Mesendoderm (in vitro differentiated cells): ENCODE data around the gene CASS4.

Experiments
- DNase-seq: peaks from one replicate; pipeline ENCODE4 v3.0.0; 2013
- H2AK5ac ChIP-seq: 2 replicates; pipeline ENCODE4 v1.6.1; 2013; ENCODE audit warnings: low read length, inconsistent platforms
- H2BK120ac ChIP-seq: 2 replicates; pipeline ENCODE4 v1.6.1; 2013; ENCODE audit warnings: low read depth, mild to moderate bottlenecking, low read length, moderate library complexity, mixed read lengths
- H2BK15ac ChIP-seq: replicated peaks from 2 replicates; pipeline ENCODE4 v1.6.1; 2013; ENCODE audit warnings: low read depth, mild to moderate bottlenecking, moderate library complexity
- H2BK5ac ChIP-seq: 2 replicates; pipeline ENCODE4 v1.6.1; 2013; ENCODE audit warnings: low read length, inconsistent platforms
- H3K18ac ChIP-seq: 2 replicates; pipeline ENCODE4 v1.6.1; 2013; ENCODE audit warnings: mild to moderate bottlenecking, low read length, mixed read lengths
- H3K23ac ChIP-seq: one replicate; pipeline ENCODE4 v1.6.1; 2013; ENCODE audit warnings: low read length
- H3K27ac ChIP-seq: 2 replicates; pipeline ENCODE4 v1.5.1; 2013; ENCODE audit warnings: low read depth, mild to moderate bottlenecking, inconsistent platforms, low read length, moderate library complexity
- H3K27me3 ChIP-seq: 2 replicates; pipeline ENCODE4 v1.6.1; 2013; ENCODE audit warnings: low read length, control low read depth, mild to moderate bottlenecking, inconsistent platforms; ENCODE audit not compliant: insufficient read depth, poor library complexity
- H3K36me3 ChIP-seq: 2 replicates; pipeline ENCODE4 v1.6.1; 2013; ENCODE audit warnings: low read length, inconsistent platforms; ENCODE audit not compliant: control insufficient read depth, insufficient read depth
- H3K4ac ChIP-seq: one replicate; pipeline ENCODE4 v1.6.1; 2013; ENCODE audit warnings: low read depth, mild to moderate bottlenecking, low read length, moderate library complexity
- H3K4me1 ChIP-seq: 2 replicates; pipeline ENCODE4 v1.6.1; 2013; ENCODE audit warnings: low read depth, low read length, inconsistent platforms; ENCODE audit not compliant: control insufficient read depth
- H3K4me2 ChIP-seq: 2 replicates; pipeline ENCODE4 v1.6.1; 2013; ENCODE audit warnings: low read length
- H3K4me3 ChIP-seq: 2 replicates; pipeline ENCODE4 v1.5.1; 2013; ENCODE audit warnings: mild to moderate bottlenecking, low read length
- H3K56ac ChIP-seq: one replicate; pipeline ENCODE4 v1.6.1; 2013; ENCODE audit warnings: low read length
- H3K79me1 ChIP-seq: 2 replicates; pipeline ENCODE4 v1.6.1; 2013; ENCODE audit warnings: low read length, inconsistent platforms
- H3K79me2 ChIP-seq: 2 replicates; pipeline ENCODE4 v1.6.1; 2013; ENCODE audit warnings: mild to moderate bottlenecking, low read length; ENCODE audit not compliant: control insufficient read depth, insufficient read depth
- H3K9ac ChIP-seq: 2 replicates; pipeline ENCODE4 v1.6.1; 2013; ENCODE audit warnings: low read length, inconsistent platforms
- H4K5ac ChIP-seq: one replicate; pipeline ENCODE4 v1.6.1; 2013; ENCODE audit warnings: low read length
- H4K8ac ChIP-seq: one replicate; pipeline ENCODE4 v1.6.1; 2013; ENCODE audit warnings: low read depth, mild to moderate bottlenecking, control low read depth, low read length, moderate library complexity
- WGBS: extraction: QIAGEN DNeasy Blood & Tissue Kit; methylation state at CpG from one replicate; pipeline ENCODE4 v1.1.7; 2013; ENCODE audit warnings: low lambda C conversion rate, missing lambda C conversion rate; ENCODE audit not compliant: insufficient coverage; ENCODE audit errors: extremely low coverage; 5-methylcytosine and 5-hydroxymethylcytosine counted together

CASS4 gene

DNA sequence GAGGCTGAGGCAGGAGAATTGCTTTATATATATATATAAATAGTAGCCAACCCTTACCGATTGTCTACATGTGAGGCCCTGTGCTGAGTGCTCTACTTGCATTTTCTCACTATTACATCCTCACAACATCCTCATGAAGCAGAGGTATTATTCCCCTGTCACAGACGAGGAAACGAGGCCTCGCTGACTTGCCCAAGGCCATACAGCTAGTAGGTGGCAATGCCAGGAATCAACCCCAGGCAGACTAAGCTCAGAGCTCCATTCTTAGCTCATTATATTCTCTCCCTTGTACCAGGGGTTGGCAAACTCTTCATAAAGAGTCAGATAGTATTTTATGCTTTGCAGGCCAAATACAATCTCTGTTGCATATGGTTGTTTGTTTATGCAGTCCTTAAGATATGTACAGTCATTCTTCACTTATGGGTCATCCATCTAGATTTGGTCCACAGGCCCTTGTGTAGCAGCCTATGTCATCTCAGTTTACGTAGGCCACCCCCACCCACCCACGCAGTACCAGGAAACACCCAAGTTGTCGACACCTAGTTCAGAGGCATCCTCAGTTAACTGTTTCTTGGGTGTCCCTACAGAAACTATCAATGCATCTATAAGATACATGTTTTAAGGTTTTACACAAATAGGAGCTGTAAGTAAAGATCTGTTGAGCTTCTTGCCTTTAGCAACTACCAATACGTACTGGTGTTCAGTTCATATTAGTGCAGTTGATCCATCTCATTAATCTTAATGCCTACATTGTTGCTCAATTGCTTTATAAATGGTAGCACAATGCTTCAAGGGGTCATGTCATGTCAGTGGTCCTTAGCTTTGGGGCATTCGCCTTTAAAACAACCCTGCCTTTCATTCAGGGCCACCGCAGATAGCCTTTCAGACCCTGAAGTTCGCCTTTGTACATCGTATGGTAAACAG, 3.0 kb downstream of the CASS4 start:
- no peak overlapping the region for H3K23ac ChIP-seq
- no peaks in the 10 kb centered on the region for H3K36me3 ChIP-seq
- H3K79me2 ChIP-seq, result no peaks in the 10 kb centered on the region
- no peaks in the 10 kb centered on the region for H3K4me1 ChIP-seq
- no peak overlapping the region for H3K4me3 ChIP-seq
- H3K56ac ChIP-seq, result no peak overlapping the region
- H2BK15ac ChIP-seq, result no peak overlapping the region
- no peak overlapping the region for H3K9ac ChIP-seq
- no peak overlapping the region for H3K4ac ChIP-seq
- no peak overlapping the region for H4K5ac ChIP-seq
- H3K18ac ChIP-seq, result no peak overlapping the region
- DNase-seq, result no peak
- WGBS, result no CpG with 5 or more reads among the region's 12 CpGs
- no peaks in the 10 kb centered on the region for H3K27me3 ChIP-seq
- H2AK5ac ChIP-seq, result no peak overlapping the region
- no peak overlapping the region for H2BK5ac ChIP-seq
- no peak overlapping the region for H4K8ac ChIP-seq
- H3K4me2 ChIP-seq, result no peak overlapping the region
- H2BK120ac ChIP-seq, result no peak overlapping the region
- H3K79me1 ChIP-seq, result no peaks in the 10 kb centered on the region
- no peak overlapping the region for H3K27ac ChIP-seq

GRCh38 chr20:56417402-56417801, 5.3 kb downstream of the CASS4 start:
- no peak overlapping the region for H3K27ac ChIP-seq
- no CpG with 5 or more reads among the region's 7 CpGs for WGBS
- H3K79me2 ChIP-seq, result no peaks in the 10 kb centered on the region
- no peaks in the 10 kb centered on the region for H3K27me3 ChIP-seq
- no peak overlapping the region for H2AK5ac ChIP-seq
- H3K23ac ChIP-seq, result no peak overlapping the region
- no peaks in the 10 kb centered on the region for H3K79me1 ChIP-seq
- no peak overlapping the region for H2BK15ac ChIP-seq
- no peak overlapping the region for H3K4me3 ChIP-seq
- no peak overlapping the region for H4K5ac ChIP-seq
- no peak overlapping the region for H2BK120ac ChIP-seq
- H3K18ac ChIP-seq, result no peak overlapping the region
- H3K56ac ChIP-seq, result no peak overlapping the region
- H2BK5ac ChIP-seq, result no peak overlapping the region
- no peaks in the 10 kb centered on the region for H3K4me1 ChIP-seq
- DNase-seq, result no peak
- H3K4ac ChIP-seq, result no peak overlapping the region
- no peak overlapping the region for H3K9ac ChIP-seq
- H3K4me2 ChIP-seq, result no peak overlapping the region
- no peaks in the 10 kb centered on the region for H3K36me3 ChIP-seq
- no peak overlapping the region for H4K8ac ChIP-seq

GRCh38 chr20:56417911-56418310, 5.9 kb downstream of the CASS4 start:
- no peaks in the 10 kb centered on the region for H3K27me3 ChIP-seq
- no peak overlapping the region for H3K18ac ChIP-seq
- H2BK120ac ChIP-seq, result no peak overlapping the region
- H2AK5ac ChIP-seq, result no peak overlapping the region
- DNase-seq, result no peak
- H3K9ac ChIP-seq, result no peak overlapping the region
- H3K4me3 ChIP-seq, result no peak overlapping the region
- H3K79me2 ChIP-seq, result no peaks in the 10 kb centered on the region
- no peak overlapping the region for H4K5ac ChIP-seq
- H3K4ac ChIP-seq, result no peak overlapping the region
- no peak overlapping the region for H3K56ac ChIP-seq
- no peak overlapping the region for H3K23ac ChIP-seq
- H3K4me2 ChIP-seq, result no peak overlapping the region
- no peaks in the 10 kb centered on the region for H3K4me1 ChIP-seq
- H4K8ac ChIP-seq, result no peak overlapping the region
- H2BK5ac ChIP-seq, result no peak overlapping the region
- no CpG with 5 or more reads among the region's 4 CpGs for WGBS
- H3K79me1 ChIP-seq, result no peaks in the 10 kb centered on the region
- H2BK15ac ChIP-seq, result no peak overlapping the region
- no peaks in the 10 kb centered on the region for H3K36me3 ChIP-seq
- H3K27ac ChIP-seq, result no peak overlapping the region

DNA sequence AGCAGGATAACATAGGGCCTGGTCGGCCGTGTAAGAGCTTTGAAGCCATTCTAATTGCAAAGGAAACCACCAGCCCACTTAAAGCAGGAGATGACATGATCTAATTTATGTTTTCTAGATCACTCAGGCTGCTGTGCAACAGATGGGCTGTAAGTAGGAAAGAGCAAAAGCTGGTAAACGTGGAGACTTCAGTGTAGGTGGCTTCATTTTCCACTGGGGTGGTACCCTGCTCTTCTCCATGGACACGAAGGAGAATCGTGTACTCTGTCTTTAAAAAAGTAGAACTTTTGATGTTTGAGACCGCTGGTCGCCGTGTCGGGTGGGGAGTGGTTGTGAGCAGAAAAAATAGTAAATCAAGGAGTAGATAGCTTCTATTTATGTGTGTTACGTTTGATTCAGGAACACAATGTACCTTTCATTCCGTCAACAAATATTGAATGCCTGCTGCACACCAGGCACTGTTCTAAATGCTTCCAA, 6.4 kb downstream of the CASS4 start:
- H3K4ac ChIP-seq, result no peak overlapping the region
- H3K27ac ChIP-seq, result no peak overlapping the region
- no peaks in the 10 kb centered on the region for H3K79me1 ChIP-seq
- no peak overlapping the region for H3K18ac ChIP-seq
- H3K27me3 ChIP-seq, result no peaks in the 10 kb centered on the region
- no peak overlapping the region for H2BK120ac ChIP-seq
- H3K56ac ChIP-seq, result no peak overlapping the region
- H3K9ac ChIP-seq, result no peak overlapping the region
- no peak overlapping the region for H2BK5ac ChIP-seq
- H2BK15ac ChIP-seq, result no peak overlapping the region
- no peaks in the 10 kb centered on the region for H3K79me2 ChIP-seq
- H3K4me1 ChIP-seq, result no peaks in the 10 kb centered on the region
- no peak for DNase-seq
- H4K8ac ChIP-seq, result no peak overlapping the region
- no peak overlapping the region for H2AK5ac ChIP-seq
- no peak overlapping the region for H3K23ac ChIP-seq
- WGBS, result no CpG with 5 or more reads among the region's 11 CpGs
- no peak overlapping the region for H4K5ac ChIP-seq
- no peaks in the 10 kb centered on the region for H3K36me3 ChIP-seq
- no peak overlapping the region for H3K4me3 ChIP-seq
- no peak overlapping the region for H3K4me2 ChIP-seq

DNA sequence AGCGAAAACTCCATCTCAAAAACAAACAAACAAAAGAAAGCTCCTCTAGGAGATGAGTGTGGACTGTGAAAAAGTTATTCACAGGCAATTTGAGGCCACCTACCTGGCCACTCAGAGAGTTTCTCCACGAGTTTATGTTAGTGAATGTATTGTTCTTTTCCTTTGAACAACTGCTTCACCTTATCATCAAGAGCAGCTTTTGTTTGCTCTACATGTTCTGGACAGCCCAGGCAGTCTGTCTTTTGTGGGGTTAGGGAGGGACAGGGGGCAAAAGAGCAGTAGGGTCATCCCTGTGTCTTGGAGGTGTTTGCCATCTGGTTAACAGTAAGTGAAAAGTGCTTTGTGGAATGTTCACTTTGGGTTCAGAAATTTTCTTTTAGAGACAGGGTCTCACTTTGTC, 8.0 kb downstream of the CASS4 start:
- Histone ChIP-seq H4K5ac (no peak overlapping the region), H3K79me1 (no peaks in the 10 kb centered on the region), H3K4me2 (no peak overlapping the region), H3K4me3 (no peak overlapping the region), H3K27me3 (no peaks in the 10 kb centered on the region), H3K56ac (no peak overlapping the region), H2BK120ac (no peak overlapping the region), H3K4ac (no peak overlapping the region), H3K27ac (no peak overlapping the region), H3K4me1 (no peaks in the 10 kb centered on the region), H2BK5ac (no peak overlapping the region), H3K18ac (no peak overlapping the region), H4K8ac (no peak overlapping the region), H2BK15ac (no peak overlapping the region), H3K9ac (no peak overlapping the region), H3K36me3 (no peaks in the 10 kb centered on the region), H3K79me2 (no peaks in the 10 kb centered on the region), H3K23ac (no peak overlapping the region), H2AK5ac (no peak overlapping the region)
- WGBS, result no CpG with 5 or more reads among the region's 2 CpGs
- no peak for DNase-seq
